Vagina (tissue), 2 donors: ENCODE data around the gene RASL11B. TPM values are rescaled to one million over a fixed set of nuclear protein-coding genes. Genes with fewer than 3 reads are reported as not detected.

Experiments
- DNase-seq, 2 donors: peaks; one replicate each; pipeline ENCODE4 v3.0.0-alpha.2; 2017; ENCODE audit errors: extremely low spot score in 2 of 2
- H3K27ac ChIP-seq: fragments of 200-600 bp; sonication (generic); one replicate; pipeline ENCODE4 v1.5.1; 2019
- H3K27me3 ChIP-seq: fragments of 200-600 bp; sonication (generic); one replicate; pipeline ENCODE4 v1.5.1; 2019
- H3K36me3 ChIP-seq, 2 donors: fragments of 200-600 bp; sonication (generic); one replicate each; pipeline ENCODE4 v1.5.1; 2017 to 2019
- H3K4me1 ChIP-seq: fragments of 200-600 bp; sonication (generic); one replicate; pipeline ENCODE4 v1.5.1; 2019
- H3K4me3 ChIP-seq, 2 donors: fragments of 200-600 bp; sonication (generic); 1 replicate in 1 of 2; 2 replicates in 1 of 2; pipeline ENCODE4 v1.5.1; 2016 to 2019
- H3K9me3 ChIP-seq: fragments of 200-600 bp; sonication (generic); one replicate; pipeline ENCODE4 v1.5.1; 2019
- CTCF ChIP-seq, 3 experiments: fragments of 450-650 bp in 2 of 3; fragments of 200-600 bp in 1 of 3; sonication (generic) in 1 of 3; IDR thresholded peaks; one replicate each; pipeline ENCODE4 v1.5.1; 2017 to 2019; ENCODE audit warnings: antibody characterized with exemption in 3 of 3, mild to moderate bottlenecking in 2 of 3, moderate library complexity in 2 of 3
- POLR2A ChIP-seq, 2 donors: fragments of 450-650 bp; IDR thresholded peaks; one replicate each; pipeline ENCODE4 v1.6.1; 2017; ENCODE audit warnings: antibody characterized with exemption in 2 of 2, mild to moderate bottlenecking in 2 of 2, moderate library complexity in 2 of 2
- POLR2AphosphoS5 ChIP-seq, 2 donors: sonication (generic); formaldehyde crosslinking; IDR thresholded peaks; one replicate each; pipeline ENCODE4 v1.9.0; 2017; ENCODE audit warnings: antibody characterized with exemption in 2 of 2, mild to moderate bottlenecking in 2 of 2, low read depth in 1 of 2; ENCODE audit not compliant: insufficient read depth in 1 of 2
- intact Hi-C: fragments of 100-400 bp; cut with DNase I; formaldehyde crosslinking; loops from one replicate; pipeline ENCODE4 v1.15.1; 2023
- total RNA-seq: library from RNA; depleted of rRNA; stranded (reverse); fragments of >200 nt; gene quantifications from one replicate; pipeline ENCODE4 v1.2.3, GENCODE V29; 2016

Gene RASL11B
- total RNA-seq, 1 donor from 2014 or later = 9.3 TPM

DNA sequence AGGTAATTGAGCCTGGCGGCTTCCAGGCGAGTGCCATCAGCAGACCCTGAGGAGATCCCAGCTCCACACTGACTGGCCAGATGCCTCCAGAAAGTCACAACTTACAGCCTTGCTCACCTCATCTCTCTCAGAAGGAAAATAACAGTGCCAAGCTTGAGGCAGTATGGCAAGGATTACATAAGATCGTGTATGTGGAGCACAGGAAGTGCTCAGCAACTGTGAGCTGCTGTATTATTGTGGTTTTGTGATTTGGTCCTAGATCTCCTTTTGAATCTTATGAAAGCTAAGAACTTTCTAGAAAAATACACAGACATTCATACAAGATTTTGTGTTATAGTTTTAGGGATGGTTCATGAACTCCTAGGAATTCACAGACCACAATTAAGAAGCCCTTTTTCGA is 14.0 kb downstream of the RASL11B start:
- H3K27ac ChIP-seq = no peak overlapping the region
- intact Hi-C loops = no loop called here
- H3K27me3 ChIP-seq = no peaks in the 10 kb centered on the region
- no peaks in the 10 kb centered on the region for H3K4me1 ChIP-seq
- H3K4me3 ChIP-seq = no peak overlapping the region
- no peaks in the 10 kb centered on the region for H3K36me3 ChIP-seq
- TF ChIP-seq CTCF (IDR thresholded peaks at IDR 0.05) = no peak
- TF ChIP-seq POLR2AphosphoS5 (IDR thresholded peaks at IDR 0.05; ENCODE audit: insufficient read depth in 1 of 2, low read depth in 1 of 2) = no peak
- TF ChIP-seq POLR2A (IDR thresholded peaks at IDR 0.05) = no peak
- no peaks in the 10 kb centered on the region for H3K9me3 ChIP-seq
- no peak for DNase-seq

DNA sequence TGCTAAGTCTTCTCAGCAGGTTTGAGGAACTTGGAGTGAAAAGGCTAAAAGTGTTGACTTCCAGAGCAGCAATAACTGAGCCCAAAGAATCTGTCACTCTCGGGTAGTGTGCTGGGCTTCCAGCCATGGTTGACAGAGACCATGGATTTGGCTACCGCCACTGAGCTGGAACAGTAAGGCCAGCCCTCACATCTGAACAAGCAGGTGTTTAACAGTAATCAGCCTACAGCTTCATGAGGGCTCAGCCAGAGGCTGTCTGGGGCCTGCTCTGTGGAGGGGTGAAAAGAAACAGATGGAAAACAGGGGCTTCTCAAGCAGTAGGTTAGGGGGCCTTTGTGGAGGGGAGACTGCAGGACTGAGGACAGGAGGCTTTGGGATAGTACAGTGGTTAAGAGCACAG is 14.9 kb downstream of the RASL11B start:
- Histone ChIP-seq H3K36me3 (no peaks in the 10 kb centered on the region), H3K9me3 (no peaks in the 10 kb centered on the region), H3K27ac (no peak overlapping the region), H3K27me3 (no peaks in the 10 kb centered on the region), H3K4me3 (no peak overlapping the region), H3K4me1 (no peaks in the 10 kb centered on the region)
- DNase-seq = no peak
- no peak for TF ChIP-seq CTCF (IDR thresholded peaks at IDR 0.05)
- no peak for TF ChIP-seq POLR2AphosphoS5 (IDR thresholded peaks at IDR 0.05; ENCODE audit: insufficient read depth in 1 of 2, low read depth in 1 of 2)
- no peak for TF ChIP-seq POLR2A (IDR thresholded peaks at IDR 0.05)
- intact Hi-C loops = no loop called here

GRCh38 chr4:52877694-52878093 is 15.6 kb downstream of the RASL11B start:
- H3K27me3 ChIP-seq = no peaks in the 10 kb centered on the region
- no peak overlapping the region for H3K27ac ChIP-seq
- TF ChIP-seq CTCF (IDR thresholded peaks at IDR 0.05) (no peak), POLR2A (IDR thresholded peaks at IDR 0.05) (no peak), POLR2AphosphoS5 (IDR thresholded peaks at IDR 0.05; ENCODE audit: insufficient read depth in 1 of 2, low read depth in 1 of 2) (no peak)
- intact Hi-C loops = no loop called here
- no peak for DNase-seq
- H3K9me3 ChIP-seq = no peaks in the 10 kb centered on the region
- no peaks in the 10 kb centered on the region for H3K4me1 ChIP-seq
- H3K4me3 ChIP-seq = no peak overlapping the region
- no peaks in the 10 kb centered on the region for H3K36me3 ChIP-seq

- no peak for DNase-seq
- H3K27me3 ChIP-seq = no peaks in the 10 kb centered on the region
- no peaks in the 10 kb centered on the region for H3K9me3 ChIP-seq
- no peak overlapping the region for H3K4me3 ChIP-seq
- H3K27ac ChIP-seq = no peak overlapping the region
- no peaks in the 10 kb centered on the region for H3K4me1 ChIP-seq
- intact Hi-C loops = no loop called here
- no peaks in the 10 kb centered on the region for H3K36me3 ChIP-seq
- no peak for TF ChIP-seq POLR2A (IDR thresholded peaks at IDR 0.05)
- no peak for TF ChIP-seq POLR2AphosphoS5 (IDR thresholded peaks at IDR 0.05; ENCODE audit: insufficient read depth in 1 of 2, low read depth in 1 of 2)
- no peak for TF ChIP-seq CTCF (IDR thresholded peaks at IDR 0.05)
These were observed 17.4 kb downstream of the RASL11B start for GRCh38 chr4:52879471-52879870.

GRCh38 chr4:52880994-52881393 is 18.9 kb downstream of the RASL11B start:
- intact Hi-C loops = no loop called here
- Histone ChIP-seq H3K36me3 (no peaks in the 10 kb centered on the region), H3K27me3 (no peaks in the 10 kb centered on the region), H3K27ac (no peak overlapping the region), H3K9me3 (no peaks in the 10 kb centered on the region), H3K4me3 (no peak overlapping the region), H3K4me1 (no peaks in the 10 kb centered on the region)
- TF ChIP-seq POLR2AphosphoS5 (IDR thresholded peaks at IDR 0.05; ENCODE audit: insufficient read depth in 1 of 2, low read depth in 1 of 2) (no peak), POLR2A (IDR thresholded peaks at IDR 0.05) (no peak), CTCF (IDR thresholded peaks at IDR 0.05) (no peak)
- no peak for DNase-seq
